ENCODE data around the gene UBAP2. TPM values are rescaled to one million over a fixed set of nuclear protein-coding genes. Genes with fewer than 3 reads are reported as not detected.

The UBAP2 gene
- total RNA-seq, 1 donor from 2014 or later = 15.8 TPM

DNA sequence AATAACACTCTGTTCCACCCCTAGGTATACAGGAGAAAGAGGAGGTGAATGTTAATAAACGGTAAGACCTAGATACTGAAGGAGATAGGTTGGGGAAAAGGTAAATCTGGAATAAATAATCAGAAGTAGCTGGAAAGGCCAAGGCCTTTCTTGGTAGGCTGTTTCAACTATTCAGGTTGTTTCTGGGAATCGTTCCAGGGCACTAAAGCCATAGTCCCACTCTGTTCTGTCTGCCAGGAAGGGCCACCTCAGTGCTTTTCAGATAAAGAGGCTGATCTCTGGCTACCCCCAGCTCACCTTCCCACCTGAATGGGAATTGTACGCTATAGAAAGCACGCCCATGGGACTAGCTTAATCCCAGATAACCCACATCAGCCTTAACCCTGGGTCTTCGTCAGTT, 44.9 kb upstream of the UBAP2 start:
- intact Hi-C loops (cut with DNase I) = no loop called here
- DNase-seq (ENCODE audit: low spot score in 2 of 2) = no peak
- no peaks in the 10 kb centered on the region for H3K27me3 ChIP-seq
- no peaks in the 10 kb centered on the region for H3K4me1 ChIP-seq
- H3K4me3 ChIP-seq = no peak overlapping the region
- H3K9me3 ChIP-seq = no peaks in the 10 kb centered on the region
- H3K36me3 ChIP-seq = peaks cover 83 to 97% of the 10 kb centered on the region in 2 donors
- TF ChIP-seq, protein P1, sequence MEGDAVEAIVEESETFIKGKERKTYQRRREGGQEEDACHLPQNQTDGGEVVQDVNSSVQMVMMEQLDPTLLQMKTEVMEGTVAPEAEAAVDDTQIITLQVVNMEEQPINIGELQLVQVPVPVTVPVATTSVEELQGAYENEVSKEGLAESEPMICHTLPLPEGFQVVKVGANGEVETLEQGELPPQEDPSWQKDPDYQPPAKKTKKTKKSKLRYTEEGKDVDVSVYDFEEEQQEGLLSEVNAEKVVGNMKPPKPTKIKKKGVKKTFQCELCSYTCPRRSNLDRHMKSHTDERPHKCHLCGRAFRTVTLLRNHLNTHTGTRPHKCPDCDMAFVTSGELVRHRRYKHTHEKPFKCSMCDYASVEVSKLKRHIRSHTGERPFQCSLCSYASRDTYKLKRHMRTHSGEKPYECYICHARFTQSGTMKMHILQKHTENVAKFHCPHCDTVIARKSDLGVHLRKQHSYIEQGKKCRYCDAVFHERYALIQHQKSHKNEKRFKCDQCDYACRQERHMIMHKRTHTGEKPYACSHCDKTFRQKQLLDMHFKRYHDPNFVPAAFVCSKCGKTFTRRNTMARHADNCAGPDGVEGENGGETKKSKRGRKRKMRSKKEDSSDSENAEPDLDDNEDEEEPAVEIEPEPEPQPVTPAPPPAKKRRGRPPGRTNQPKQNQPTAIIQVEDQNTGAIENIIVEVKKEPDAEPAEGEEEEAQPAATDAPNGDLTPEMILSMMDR (IDR thresholded peaks at IDR 0.05) = no peak
- no peak overlapping the region for H3K27ac ChIP-seq

DNA sequence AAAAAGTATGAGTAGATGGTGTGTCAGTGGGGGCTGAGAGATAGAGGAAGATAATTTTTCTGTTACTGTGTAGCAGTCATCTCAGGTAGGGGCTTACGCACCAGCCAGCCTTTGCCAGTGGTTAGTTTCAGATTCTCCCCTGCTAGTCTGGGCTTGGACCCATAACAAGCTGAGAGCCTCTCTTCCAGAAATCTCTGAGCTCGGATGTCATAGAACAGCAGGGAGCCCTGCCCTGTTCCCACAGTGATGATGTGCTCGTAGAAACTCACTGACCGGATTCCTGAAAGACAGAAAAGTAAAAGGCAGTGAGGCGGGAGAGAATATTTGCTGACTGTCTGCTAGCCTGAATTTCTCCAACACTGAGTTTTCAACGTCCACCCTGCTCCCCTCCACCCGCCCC, 40.6 kb upstream of the UBAP2 start:
- TF ChIP-seq, protein P1 (IDR thresholded peaks at IDR 0.05) = no peak
- Histone ChIP-seq H3K4me3 (no peak overlapping the region), H3K4me1 (peaks cover 8 to 15% of the 10 kb centered on the region in 2 donors), H3K9me3 (no peaks in the 10 kb centered on the region), H3K27ac (no peak overlapping the region), H3K27me3 (no peaks in the 10 kb centered on the region), H3K36me3 (peaks cover 54 to 75% of the 10 kb centered on the region in 2 donors)
- intact Hi-C loops (cut with DNase I) = loop anchor here (5.0 kb wide), 1 partner anchor 38 kb away; the partner anchor contains the start of gene DCAF12
- DNase-seq (ENCODE audit: low spot score in 2 of 2) = no peak

DNA sequence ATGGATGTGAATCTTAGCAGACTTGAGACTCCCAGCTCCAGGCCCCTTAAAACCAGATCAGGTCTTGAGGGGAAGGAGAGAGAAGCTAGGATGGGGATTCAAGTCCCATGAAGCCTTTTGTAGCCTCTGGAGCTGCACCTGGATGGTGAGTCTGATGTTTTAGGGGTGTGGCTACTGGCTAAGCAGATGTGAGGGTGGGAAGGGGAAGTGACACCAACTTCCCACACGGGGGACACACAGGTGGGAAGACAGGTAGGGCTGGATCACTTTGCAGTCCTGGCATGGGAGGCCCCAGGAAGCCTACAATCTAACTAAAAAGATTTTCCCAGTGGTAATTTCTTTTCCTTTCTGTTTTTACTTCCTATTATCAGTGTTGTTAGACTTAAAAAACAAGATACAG, 38.7 kb upstream of the UBAP2 start:
- Histone ChIP-seq H3K27ac (peak overlapping the region; percentile 81 to 86), H3K27me3 (no peaks in the 10 kb centered on the region), H3K36me3 (peaks cover 35 to 56% of the 10 kb centered on the region in 2 donors), H3K4me3 (no peak overlapping the region), H3K9me3 (no peaks in the 10 kb centered on the region), H3K4me1 (peaks cover 14 to 23% of the 10 kb centered on the region in 2 donors)
- TF ChIP-seq, protein P1 (IDR thresholded peaks at IDR 0.05) = no peak
- DNase-seq (ENCODE audit: low spot score in 2 of 2) = no peak
- intact Hi-C loops (cut with DNase I) = loop anchor here (5.0 kb wide), 1 partner anchor 40 kb away; the partner anchor contains the start of gene DCAF12

DNA sequence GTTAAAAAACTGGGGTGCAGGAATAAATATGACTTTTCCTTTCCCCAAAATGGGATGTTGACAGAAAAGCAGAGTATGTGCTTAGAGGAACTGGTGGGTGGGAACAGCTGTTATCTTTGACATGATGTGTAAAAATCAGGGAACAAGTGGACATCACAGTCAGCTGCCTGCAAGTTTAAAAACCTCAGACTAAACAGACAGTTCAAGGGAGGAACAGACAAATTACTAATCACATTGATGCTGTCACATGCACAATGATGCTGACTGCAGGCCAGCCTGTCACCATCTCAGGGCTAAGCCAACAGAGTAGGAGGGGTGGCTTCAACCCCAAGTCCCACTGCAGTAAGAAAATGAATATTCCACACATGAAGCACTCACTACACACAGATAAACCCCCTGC, 38.2 kb upstream of the UBAP2 start:
- peaks cover 30 to 51% of the 10 kb centered on the region in 2 donors for H3K36me3 ChIP-seq
- TF ChIP-seq, protein P1 (IDR thresholded peaks at IDR 0.05) = no peak
- intact Hi-C loops (cut with DNase I) = loop anchor here (5.0 kb wide), 1 partner anchor 40 kb away; the partner anchor contains the start of gene DCAF12
- no peak for DNase-seq (ENCODE audit: low spot score in 2 of 2)
- H3K4me3 ChIP-seq = no peak overlapping the region
- H3K27ac ChIP-seq = peak overlapping the region; percentile 81 to 86
- no peaks in the 10 kb centered on the region for H3K27me3 ChIP-seq
- peaks cover 14 to 23% of the 10 kb centered on the region in 2 donors for H3K4me1 ChIP-seq
- no peaks in the 10 kb centered on the region for H3K9me3 ChIP-seq

DNA sequence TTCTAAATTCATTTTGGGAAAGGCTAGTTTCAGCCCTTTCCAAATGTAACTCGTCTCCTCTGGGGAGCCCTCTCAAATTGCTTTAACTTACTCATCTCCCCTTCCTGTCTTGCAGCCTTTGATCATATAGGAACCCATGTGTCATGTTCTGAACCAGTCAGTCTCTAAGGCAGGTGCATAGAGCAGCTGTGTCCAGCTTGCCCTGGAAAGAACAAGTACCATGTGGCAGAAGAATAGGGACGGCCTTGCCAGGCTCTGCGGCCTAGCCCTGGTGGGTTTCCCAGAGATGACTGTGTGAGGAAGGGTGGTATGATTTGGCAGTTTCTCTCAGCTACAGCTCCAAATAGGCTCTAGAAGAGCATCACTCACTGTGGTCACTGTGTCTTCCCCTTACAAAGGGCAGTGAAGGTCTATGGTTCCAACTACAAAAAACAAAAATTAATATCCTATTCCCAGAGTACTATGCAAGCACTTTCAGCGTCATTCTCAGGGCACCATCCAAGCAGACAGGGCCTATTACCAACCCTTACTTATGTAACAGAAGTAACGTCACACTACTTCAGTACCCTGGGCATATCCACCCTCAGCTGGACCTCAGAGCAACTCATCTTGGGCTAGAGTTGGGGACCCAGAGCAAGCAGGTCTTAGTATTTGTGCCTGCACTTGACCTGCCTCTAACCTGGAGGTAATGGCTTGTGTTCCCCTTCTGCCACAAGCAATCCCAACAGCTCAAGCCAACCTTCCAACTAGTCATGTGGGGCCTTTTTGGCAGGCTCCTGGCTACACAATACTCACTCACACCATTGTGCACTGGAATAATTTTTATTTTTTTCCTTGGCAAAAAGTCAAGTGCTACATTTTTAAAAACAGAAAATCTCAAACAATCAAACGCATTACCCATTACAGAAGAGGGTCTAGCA, 37.2 kb upstream of the UBAP2 start:
- TF ChIP-seq, protein P1 (IDR thresholded peaks at IDR 0.05) = no peak
- H3K36me3 ChIP-seq = peaks cover 25 to 41% of the 10 kb centered on the region in 2 donors
- H3K9me3 ChIP-seq = no peaks in the 10 kb centered on the region
- H3K4me3 ChIP-seq = no peak overlapping the region
- no peak for DNase-seq (ENCODE audit: low spot score in 2 of 2)
- intact Hi-C loops (cut with DNase I) = loop anchor here (5.0 kb wide), 1 partner anchor 41 kb away; the partner anchor contains the start of gene DCAF12
- H3K27me3 ChIP-seq = no peaks in the 10 kb centered on the region
- peak overlapping the region; percentile 81 to 86 for H3K27ac ChIP-seq
- H3K4me1 ChIP-seq = peaks cover 14 to 23% of the 10 kb centered on the region in 2 donors

Measured in ascending aorta (tissue), 2 donors.